ENCODE data around the gene KCNIP4. TPM values are rescaled to one million over a fixed set of nuclear protein-coding genes. Genes with fewer than 3 reads are reported as not detected.

The KCNIP4 gene
- total and polyA plus RNA-seq, 3 donors from 2014 or later, result 0.68 TPM; not detected in 2

DNA sequence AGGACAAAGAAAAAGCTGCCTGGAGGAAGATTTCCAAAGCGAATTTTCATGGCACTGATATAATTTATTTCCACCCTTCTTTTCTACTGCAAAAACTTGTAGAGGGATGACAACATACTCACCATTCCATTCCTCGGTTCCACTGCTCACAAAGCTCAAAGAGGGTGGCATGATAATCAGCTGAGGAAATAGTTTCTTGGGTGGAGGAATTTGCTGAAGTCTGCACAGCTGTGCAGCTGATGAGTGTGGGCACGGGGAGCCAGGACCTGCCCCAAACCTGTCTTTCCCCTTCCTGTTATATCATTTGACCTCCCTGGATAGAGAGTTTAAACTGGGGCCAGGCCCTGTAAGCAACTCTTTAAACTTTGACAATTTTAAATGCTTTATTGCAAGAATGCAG lies 1087.7 kb downstream of the KCNIP4 start:
- Histone ChIP-seq H3K36me3 (ENCODE audit: low read depth, missing control alignments) (no peaks in the 10 kb centered on the region), H3K9me3 (no peaks in the 10 kb centered on the region), H3K4me1 (no peaks in the 10 kb centered on the region), H3K27me3 (no peaks in the 10 kb centered on the region), H3K27ac (no peak overlapping the region), H3K4me3 (no peak overlapping the region)
- no peak for TF ChIP-seq POLR2A (IDR thresholded peaks at IDR 0.05)
- TF ChIP-seq, protein P1, sequence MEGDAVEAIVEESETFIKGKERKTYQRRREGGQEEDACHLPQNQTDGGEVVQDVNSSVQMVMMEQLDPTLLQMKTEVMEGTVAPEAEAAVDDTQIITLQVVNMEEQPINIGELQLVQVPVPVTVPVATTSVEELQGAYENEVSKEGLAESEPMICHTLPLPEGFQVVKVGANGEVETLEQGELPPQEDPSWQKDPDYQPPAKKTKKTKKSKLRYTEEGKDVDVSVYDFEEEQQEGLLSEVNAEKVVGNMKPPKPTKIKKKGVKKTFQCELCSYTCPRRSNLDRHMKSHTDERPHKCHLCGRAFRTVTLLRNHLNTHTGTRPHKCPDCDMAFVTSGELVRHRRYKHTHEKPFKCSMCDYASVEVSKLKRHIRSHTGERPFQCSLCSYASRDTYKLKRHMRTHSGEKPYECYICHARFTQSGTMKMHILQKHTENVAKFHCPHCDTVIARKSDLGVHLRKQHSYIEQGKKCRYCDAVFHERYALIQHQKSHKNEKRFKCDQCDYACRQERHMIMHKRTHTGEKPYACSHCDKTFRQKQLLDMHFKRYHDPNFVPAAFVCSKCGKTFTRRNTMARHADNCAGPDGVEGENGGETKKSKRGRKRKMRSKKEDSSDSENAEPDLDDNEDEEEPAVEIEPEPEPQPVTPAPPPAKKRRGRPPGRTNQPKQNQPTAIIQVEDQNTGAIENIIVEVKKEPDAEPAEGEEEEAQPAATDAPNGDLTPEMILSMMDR (IDR thresholded peaks at IDR 0.05), result no peak
- intact Hi-C loops (cut with DNase I; ENCODE audit: low total_unique reads), result no loop called here
- DNase-seq, result no peak
- WGBS, 2 donors, result 75 to 82% methylated on average over 3 of the region's 3 CpGs

DNA sequence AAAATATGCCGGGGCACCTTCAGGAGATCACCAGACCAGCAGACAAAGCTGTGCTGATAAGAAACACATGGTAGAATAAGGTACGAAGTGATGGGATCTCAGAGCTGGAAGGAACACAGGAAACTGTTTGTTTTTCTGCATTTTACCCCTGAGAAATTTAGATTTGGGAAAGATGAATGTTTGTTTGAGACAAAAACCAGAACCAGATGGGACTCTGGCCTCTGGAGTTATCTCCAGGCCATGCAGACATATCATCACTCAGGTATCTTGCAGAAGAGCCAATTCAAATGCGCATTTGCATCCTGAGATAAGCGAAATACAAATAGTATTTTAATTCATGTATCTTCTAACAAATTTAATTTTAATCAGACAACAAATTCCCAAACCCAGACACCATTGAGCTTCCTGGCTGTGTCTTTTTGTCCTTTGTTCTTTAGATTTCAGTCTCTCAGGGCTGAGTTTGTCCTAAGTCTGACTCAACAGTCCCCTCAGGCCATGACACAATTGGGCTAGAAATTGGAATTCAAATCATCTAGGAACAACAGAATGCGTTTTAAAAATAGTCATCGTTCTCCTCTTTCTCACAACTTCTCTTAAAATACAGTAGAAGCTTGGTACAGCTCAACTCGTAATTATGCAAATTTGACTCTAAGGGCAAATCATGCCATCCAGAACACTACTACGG lies 1089.3 kb downstream of the KCNIP4 start:
- H3K27ac ChIP-seq, result no peak overlapping the region
- intact Hi-C loops (cut with DNase I; ENCODE audit: low total_unique reads), result no loop called here
- TF ChIP-seq, protein P1 (IDR thresholded peaks at IDR 0.05), result no peak
- TF ChIP-seq POLR2A (IDR thresholded peaks at IDR 0.05), result no peak
- no peaks in the 10 kb centered on the region for H3K36me3 ChIP-seq (ENCODE audit: low read depth, missing control alignments)
- no peak for DNase-seq
- no peak overlapping the region for H3K4me3 ChIP-seq
- 73 to 82% methylated on average over 8 of the region's 8 CpGs for WGBS, 2 donors
- no peaks in the 10 kb centered on the region for H3K27me3 ChIP-seq
- H3K9me3 ChIP-seq, result no peaks in the 10 kb centered on the region
- no peaks in the 10 kb centered on the region for H3K4me1 ChIP-seq

DNA sequence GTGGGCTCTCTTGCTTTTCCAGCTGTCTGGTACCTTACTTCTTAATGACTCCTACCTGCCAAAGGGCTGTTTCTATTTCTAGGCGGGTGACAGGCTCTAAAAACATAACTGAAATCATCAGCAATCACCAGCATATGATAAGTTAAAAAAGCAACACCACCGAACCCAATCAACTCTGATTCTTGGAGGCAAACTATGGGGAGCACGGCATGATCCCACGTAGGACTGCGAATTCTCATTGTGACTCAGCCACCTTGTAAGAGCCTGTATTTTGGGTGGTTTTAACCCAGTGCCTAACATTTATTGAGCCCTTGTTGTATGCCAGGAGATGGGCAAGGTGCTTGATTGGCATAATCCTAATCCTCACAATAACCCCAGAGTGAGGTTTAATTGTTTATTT lies 1091.5 kb downstream of the KCNIP4 start:
- no peaks in the 10 kb centered on the region for H3K4me1 ChIP-seq
- TF ChIP-seq, protein P1 (IDR thresholded peaks at IDR 0.05), result no peak
- no peak for TF ChIP-seq POLR2A (IDR thresholded peaks at IDR 0.05)
- no peak overlapping the region for H3K4me3 ChIP-seq
- no peak for DNase-seq
- 85 to 91% methylated on average over 5 of the region's 5 CpGs for whole genome bisulfite sequencing, 2 donors
- H3K9me3 ChIP-seq, result no peaks in the 10 kb centered on the region
- no peak overlapping the region for H3K27ac ChIP-seq
- intact Hi-C loops (cut with DNase I; ENCODE audit: low total_unique reads), result no loop called here
- H3K36me3 ChIP-seq (ENCODE audit: low read depth, missing control alignments), result no peaks in the 10 kb centered on the region
- H3K27me3 ChIP-seq, result no peaks in the 10 kb centered on the region

DNA sequence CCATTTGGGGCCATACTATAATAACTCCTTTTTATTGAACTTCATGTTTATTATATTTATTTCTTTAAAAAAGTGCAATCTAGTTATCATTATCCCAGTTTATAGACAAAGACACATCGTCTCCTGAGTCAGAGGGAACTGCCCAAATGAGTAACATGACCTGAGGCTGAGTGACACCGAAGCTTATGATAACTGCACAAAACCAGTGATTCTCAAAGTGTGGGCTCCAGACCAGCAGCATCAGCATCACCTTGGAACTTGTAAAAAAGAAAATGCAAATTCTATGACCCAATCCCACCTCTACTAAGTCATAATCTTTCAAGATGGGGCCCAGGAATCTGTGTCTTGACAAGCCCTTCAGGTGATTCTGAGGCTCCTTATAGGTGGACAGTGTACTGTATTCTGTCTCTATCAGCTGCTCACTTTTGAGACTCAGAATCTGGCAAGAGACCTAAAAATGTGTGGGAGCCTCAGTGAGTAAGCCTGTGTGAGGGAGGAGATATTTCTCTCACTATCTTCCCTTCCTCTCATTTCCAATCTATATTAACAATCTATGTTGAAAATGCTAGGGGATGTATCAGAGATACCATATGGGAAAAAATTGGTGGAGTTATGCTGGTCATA lies 1101.3 kb downstream of the KCNIP4 start:
- Histone ChIP-seq H3K27ac (no peak overlapping the region), H3K4me1 (no peaks in the 10 kb centered on the region), H3K9me3 (no peaks in the 10 kb centered on the region), H3K27me3 (no peaks in the 10 kb centered on the region), H3K36me3 (ENCODE audit: low read depth, missing control alignments) (no peaks in the 10 kb centered on the region), H3K4me3 (no peak overlapping the region)
- WGBS, 2 donors, result 42 to 43% methylated on average over 2 of the region's 2 CpGs
- TF ChIP-seq POLR2A (IDR thresholded peaks at IDR 0.05), result no peak
- TF ChIP-seq, protein P1 (IDR thresholded peaks at IDR 0.05), result no peak
- DNase-seq, result no peak
- intact Hi-C loops (cut with DNase I; ENCODE audit: low total_unique reads), result no loop called here

DNA sequence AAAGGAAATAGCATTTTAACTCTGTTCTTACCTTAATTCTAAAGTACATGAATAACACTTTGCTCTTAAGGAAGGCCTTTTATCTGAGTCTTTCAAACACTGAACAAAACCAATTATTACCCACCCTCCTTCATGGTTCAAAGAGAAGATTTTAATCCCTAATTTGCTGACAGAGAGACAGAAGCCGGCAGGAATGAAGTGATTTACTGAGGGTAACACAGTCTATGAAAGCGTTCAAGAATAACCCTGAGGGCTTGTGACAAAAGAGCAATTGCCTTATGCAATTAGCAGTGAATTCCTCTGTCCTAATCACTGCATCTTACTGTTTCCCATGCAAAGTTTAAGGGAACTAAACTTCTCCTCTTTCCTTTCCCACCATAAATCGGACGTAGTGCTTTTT lies 1104.3 kb downstream of the KCNIP4 start:
- no peak for DNase-seq
- no peak for TF ChIP-seq POLR2A (IDR thresholded peaks at IDR 0.05)
- TF ChIP-seq, protein P1 (IDR thresholded peaks at IDR 0.05), result no peak

More for the DNA sequence above, 1104.3 kb downstream of the KCNIP4 start:
- intact Hi-C loops (cut with DNase I; ENCODE audit: low total_unique reads), result no loop called here
- Histone ChIP-seq H3K36me3 (ENCODE audit: low read depth, missing control alignments) (no peaks in the 10 kb centered on the region), H3K27ac (no peak overlapping the region), H3K9me3 (no peaks in the 10 kb centered on the region), H3K4me3 (no peak overlapping the region), H3K4me1 (no peaks in the 10 kb centered on the region), H3K27me3 (no peaks in the 10 kb centered on the region)
- 47 to 55% methylated on average over 4 of the region's 4 CpGs for WGBS, 2 donors
